Tibial nerve (tissue), 3 donors: ENCODE results near the gene DDX47.

Source experiments
- POLR2A ChIP-seq, 2 donors: fragments of 450-650 bp; IDR thresholded peaks; one replicate each; pipeline ENCODE4 v1.6.1; 2017; ENCODE audit warnings: antibody characterized with exemption in 2 of 2, mild to moderate bottlenecking in 2 of 2, moderate library complexity in 2 of 2
- TF ChIP-seq, protein P1 (sequence below), 5 experiments: fragments of 200-600 bp in 3 of 5; fragments of 450-650 bp in 2 of 5; sonication (generic) in 3 of 5; IDR thresholded peaks; one replicate each; pipeline ENCODE4 v1.5.1; 2016 to 2019; ENCODE audit warnings: antibody characterized with exemption in 5 of 5, mild to moderate bottlenecking in 3 of 5, moderate library complexity in 2 of 5

GRCh38 chr12:12821975-12822374, 8.8 kb downstream of the DDX47 start:
- TF ChIP-seq, protein P1, sequence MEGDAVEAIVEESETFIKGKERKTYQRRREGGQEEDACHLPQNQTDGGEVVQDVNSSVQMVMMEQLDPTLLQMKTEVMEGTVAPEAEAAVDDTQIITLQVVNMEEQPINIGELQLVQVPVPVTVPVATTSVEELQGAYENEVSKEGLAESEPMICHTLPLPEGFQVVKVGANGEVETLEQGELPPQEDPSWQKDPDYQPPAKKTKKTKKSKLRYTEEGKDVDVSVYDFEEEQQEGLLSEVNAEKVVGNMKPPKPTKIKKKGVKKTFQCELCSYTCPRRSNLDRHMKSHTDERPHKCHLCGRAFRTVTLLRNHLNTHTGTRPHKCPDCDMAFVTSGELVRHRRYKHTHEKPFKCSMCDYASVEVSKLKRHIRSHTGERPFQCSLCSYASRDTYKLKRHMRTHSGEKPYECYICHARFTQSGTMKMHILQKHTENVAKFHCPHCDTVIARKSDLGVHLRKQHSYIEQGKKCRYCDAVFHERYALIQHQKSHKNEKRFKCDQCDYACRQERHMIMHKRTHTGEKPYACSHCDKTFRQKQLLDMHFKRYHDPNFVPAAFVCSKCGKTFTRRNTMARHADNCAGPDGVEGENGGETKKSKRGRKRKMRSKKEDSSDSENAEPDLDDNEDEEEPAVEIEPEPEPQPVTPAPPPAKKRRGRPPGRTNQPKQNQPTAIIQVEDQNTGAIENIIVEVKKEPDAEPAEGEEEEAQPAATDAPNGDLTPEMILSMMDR (IDR thresholded peaks at IDR 0.05): no peak
- TF ChIP-seq POLR2A (IDR thresholded peaks at IDR 0.05): no peak
